Stimulated activated CD8-positive, alpha-beta memory T cell treated with anti-CD3 and anti-CD28 coated beads, Interleukin-15, amount 100 ng/mL, for 24 hours (primary cell): Measurements from ENCODE around the gene CCL11.

Experiments
- DNase-seq: peaks from one replicate; pipeline ENCODE4 v3.0.0-alpha.2; 2020; ENCODE audit warnings: low read depth

CCL11 gene

GRCh38 chr17:34285286-34285792 lies at the start of gene CCL11:
CCL11 (plus strand) TSS chr17:34285742; CDS start chr17:34285809, 67 bp downstream.
- no peak for DNase-seq

- no peak for DNase-seq
These were observed 49.2 kb upstream of the CCL11 start for GRCh38 chr17:34236281-34236892.

- DNase-seq, result no peak
These were observed 48.1 kb upstream of the CCL11 start for GRCh38 chr17:34237458-34237857.

DNA sequence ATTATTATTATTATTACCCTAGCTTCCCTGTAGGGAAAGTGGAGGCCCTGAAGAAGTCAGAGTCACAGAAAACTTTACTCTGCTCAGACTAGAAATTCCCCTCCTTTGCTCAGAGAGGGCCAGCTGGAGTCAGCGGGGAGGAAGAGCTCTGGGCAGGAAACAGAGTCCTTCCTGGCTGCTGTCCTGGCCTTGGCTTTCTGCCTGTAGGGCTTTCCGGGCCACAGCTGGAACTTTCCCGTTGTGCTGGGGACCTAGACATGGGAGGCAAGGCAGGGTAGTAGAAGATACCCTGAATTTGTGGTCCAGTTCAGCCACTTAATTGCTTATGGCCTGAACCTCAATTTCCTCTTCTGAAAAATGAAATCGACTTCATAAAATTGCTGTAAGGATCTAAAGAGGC lies 44.5 kb upstream of the CCL11 start:
- no peak for DNase-seq

- DNase-seq, result no peak
These were observed 42.8 kb upstream of the CCL11 start for GRCh38 chr17:34242587-34243363.

DNA sequence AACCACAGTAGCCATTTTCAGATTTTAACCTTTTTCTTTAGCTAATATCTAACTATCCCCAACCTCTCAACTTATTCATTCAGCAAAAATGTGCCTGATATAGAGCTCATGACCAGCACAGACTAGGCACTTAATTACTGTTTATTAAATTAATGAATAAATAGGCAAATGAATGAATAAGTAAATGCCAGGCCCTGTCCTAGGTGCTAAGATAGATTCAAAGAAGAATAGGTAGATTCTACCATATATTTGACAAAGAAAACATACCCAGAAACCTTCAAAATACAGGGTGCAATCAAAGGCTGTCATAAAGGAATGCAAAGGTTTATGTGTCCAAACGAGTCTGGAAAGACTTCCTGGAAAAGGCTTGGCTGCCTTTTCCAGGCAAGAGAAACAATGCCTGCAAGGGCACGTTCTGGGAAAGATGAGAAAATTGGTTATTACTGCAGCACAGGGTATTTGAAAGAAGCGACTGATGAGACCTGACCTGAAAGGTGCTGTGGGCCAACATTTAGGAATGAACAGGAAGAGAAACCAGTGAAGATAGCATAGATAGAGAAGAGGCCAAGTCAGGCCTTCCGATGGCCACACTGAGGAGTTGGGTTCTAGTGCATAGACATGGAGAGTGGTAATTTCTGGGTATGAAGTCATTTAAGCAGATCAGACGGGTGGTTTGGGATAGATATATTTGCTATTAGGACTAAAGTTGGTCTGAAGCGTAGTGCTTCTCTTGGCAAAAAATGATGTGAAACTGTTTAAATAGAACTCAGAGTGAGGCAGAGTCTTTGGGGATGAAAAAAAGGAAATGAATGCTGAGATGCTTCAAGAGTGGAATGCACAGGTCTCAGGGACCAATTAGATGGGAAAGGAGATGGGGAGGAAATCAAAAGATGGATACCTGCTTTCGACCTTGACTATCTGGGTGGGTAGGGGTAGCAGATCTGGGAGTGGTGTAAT lies 41.9 kb upstream of the CCL11 start:
- no peak for DNase-seq

DNA sequence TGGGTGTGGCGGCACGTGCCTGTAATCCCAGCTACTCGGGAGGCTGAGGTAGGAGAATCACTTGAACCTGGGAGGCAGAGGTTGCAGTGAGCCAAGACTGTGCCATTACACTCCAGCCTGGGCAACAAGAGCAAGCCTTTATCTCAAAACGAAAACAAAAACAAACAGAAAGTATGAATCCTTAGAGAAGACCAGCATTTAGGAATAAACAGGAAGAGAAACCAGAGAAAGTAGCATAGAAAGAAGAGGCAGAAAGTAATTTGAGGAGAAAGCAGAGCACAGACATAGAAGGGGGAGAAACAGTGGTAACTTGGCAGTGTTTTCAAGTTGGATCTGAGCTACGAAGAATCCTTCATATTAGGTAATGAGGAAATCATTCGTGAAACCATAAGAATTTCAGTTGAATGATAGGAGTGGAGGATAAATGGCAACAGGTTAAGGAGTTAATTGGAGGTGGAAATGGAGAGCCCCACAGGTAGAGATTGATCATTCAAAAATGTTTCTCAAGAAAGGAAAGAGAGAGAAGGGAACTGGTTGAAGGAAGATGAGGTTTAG lies 40.1 kb upstream of the CCL11 start:
- DNase-seq, result no peak

GRCh38 chr17:34246446-34246845 lies 39.1 kb upstream of the CCL11 start:
- no peak for DNase-seq

- no peak for DNase-seq
These were observed 38.7 kb upstream of the CCL11 start for GRCh38 chr17:34246881-34247280.

- no peak for DNase-seq
These were observed 37.0 kb upstream of the CCL11 start for GRCh38 chr17:34248511-34249024.

GRCh38 chr17:34249061-34249460 lies 36.5 kb upstream of the CCL11 start:
- no peak for DNase-seq

- DNase-seq, result no peak
These were observed 36.1 kb upstream of the CCL11 start for GRCh38 chr17:34249478-34249877.

GRCh38 chr17:34251186-34251585 lies 34.4 kb upstream of the CCL11 start:
- no peak for DNase-seq

DNA sequence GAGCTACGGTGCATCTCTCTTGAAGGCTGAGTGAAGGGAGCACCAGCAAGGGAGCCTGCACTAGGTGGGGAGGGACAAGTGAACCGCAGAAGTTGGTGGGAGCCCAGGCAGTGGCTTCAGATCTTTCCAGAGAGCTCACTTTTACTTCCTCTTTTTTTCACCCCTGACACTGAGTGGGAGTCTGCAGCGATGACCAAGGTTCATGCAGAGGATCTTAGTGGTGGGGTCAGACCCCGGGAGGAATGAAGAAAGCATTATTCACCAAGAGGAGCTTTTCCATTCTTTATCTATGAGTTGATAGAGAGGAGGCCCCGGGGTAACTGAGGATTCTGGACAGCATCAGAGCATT lies 33.5 kb upstream of the CCL11 start:
- no peak for DNase-seq

DNA sequence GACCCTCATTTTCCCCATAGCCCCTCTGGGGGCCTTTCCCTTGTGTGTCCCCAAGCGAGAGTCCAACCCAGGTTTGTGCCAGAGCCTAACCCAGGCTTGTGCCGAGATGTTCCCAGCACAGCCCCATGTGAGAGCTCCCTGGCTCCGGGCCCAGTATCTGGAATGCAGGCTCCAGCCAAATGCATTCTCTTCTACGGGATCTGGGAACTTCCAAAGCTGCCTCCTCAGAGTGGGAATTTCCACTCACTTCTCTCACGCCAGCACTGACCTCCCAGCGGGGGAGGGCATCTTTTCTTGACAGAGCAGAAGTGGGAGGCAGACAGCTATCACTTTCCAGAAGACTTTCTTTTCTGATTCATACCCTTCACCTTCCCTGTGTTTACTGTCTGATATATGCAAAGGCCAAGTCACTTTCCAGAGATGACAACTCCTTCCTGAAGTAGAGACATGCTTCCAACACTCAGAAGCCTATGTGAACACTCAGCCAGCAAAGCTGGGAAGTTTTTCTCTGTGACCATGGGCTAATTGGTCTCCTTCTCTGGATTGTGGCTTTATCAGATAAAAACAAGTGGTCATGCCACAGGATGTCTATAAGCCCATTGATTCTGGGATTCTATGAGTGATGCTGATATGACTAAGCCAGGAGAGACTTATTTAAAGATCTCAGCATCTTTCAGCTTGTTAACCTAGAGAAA lies 33.0 kb upstream of the CCL11 start:
- DNase-seq, result no peak

DNA sequence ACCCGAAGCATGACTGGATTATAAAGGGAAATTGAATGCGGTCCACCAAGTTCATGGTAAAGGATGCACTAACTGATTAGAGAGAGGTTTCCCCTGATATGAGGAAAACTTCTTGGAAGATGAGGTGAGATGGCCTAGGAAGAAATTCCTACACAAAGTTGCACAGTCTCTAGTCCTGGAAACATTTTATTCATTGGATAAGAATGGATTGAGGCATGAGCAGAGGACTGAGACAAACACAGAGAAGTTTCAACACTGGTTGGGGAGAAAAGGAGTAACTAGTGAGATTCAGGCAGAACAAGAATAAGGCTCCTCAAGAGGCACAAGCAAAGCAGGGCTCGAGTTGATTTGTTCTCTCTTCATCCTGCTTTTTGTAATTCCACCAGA lies 32.4 kb upstream of the CCL11 start:
- no peak for DNase-seq

DNA sequence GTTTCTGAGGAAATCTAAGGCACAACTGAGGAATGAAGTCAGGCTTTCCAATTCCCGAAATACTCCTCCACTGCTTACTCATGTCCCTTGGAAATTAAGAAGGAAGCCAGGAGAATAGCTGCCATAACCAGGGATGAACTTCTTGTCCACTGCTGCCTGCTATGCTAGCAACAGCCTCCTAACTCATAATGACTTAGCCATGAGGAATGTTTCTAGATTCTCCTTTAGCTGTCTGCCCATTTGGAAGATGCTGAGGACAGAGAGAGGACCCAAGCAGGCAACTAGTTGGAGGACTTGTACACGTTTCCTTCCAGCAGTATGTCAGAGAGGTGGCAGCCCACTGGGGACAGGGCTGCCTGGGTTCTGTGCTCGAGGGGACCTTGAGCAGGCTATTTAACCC lies 31.4 kb upstream of the CCL11 start:
- DNase-seq, result no peak

- DNase-seq, result no peak
These were observed 30.7 kb upstream of the CCL11 start, which contains the start of gene CCL2 for GRCh38 chr17:34254651-34255380. CCL2 (plus strand) TSS chr17:34255285; CDS start chr17:34255350, 65 bp downstream.

GRCh38 chr17:34255381-34255732 lies 30.2 kb upstream of the CCL11 start:
- DNase-seq, result no peak

DNA sequence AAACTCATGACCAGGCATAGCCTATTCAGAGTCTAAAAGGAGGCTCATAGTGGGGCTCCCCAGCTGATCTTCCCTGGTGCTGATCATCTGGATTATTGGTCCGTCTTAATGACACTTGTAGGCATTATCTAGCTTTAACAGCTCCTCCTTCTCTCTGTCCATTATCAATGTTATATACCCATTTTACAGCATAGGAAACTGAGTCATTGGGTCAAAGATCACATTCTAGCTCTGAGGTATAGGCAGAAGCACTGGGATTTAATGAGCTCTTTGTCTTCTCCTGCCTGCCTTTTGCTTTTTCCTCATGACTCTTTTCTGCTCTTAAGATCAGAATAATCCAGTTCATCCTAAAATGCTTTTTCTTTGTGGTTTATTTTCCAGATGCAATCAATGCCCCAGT lies 29.7 kb upstream of the CCL11 start:
- DNase-seq, result no peak
